HEK293 (cell line): ENCODE results near the gene WASHC3.

ENCODE experiments used
- CTCF ChIA-PET: fragments of 350-600 bp; formaldehyde crosslinking; extraction: SDS; loops from one replicate; lab custom pipeline; 2021; ENCODE audit warnings: antibody characterized with exemption; lab: Yijun Ruan, JAX
- POLR2A ChIA-PET: fragments of 300-600 bp; formaldehyde crosslinking; extraction: SDS; loops from one replicate; lab custom pipeline; 2020; ENCODE audit warnings: antibody characterized with exemption, inconsistent platforms; lab: Yijun Ruan, JAX
- H3K27ac ChIP-seq: fragments of 200-500 bp; sonication (Bioruptor generic); 2 replicates; pipeline ENCODE4 v1.5.1; 2014; ENCODE audit warnings: low read depth, low read length, control low read depth, inconsistent platforms; ENCODE audit errors: extremely low read depth
- H3K36me3 ChIP-seq, 2 experiments: fragments of 200-500 bp in 1 of 2; sonication (Bioruptor generic) in 1 of 2; 1 replicate in 1 of 2; 2 replicates in 1 of 2; pipeline ENCODE4 v1.5.1; 2014 to 2017; ENCODE audit warnings: inconsistent platforms in 2 of 2, low read length in 2 of 2; ENCODE audit not compliant: control insufficient read depth in 2 of 2, insufficient read depth in 1 of 2
- H3K4me1 ChIP-seq: fragments of 200-500 bp; sonication (Bioruptor generic); 2 replicates; pipeline ENCODE4 v1.5.1; 2014; ENCODE audit warnings: mild to moderate bottlenecking, low read length, inconsistent platforms; ENCODE audit not compliant: control insufficient read depth, insufficient read depth
- H3K4me3 ChIP-seq: 2 replicates; pipeline ENCODE4 v1.5.1; 2011; ENCODE audit warnings: low read depth, mild to moderate bottlenecking, control low read depth, low read length, moderate library complexity
- H3K9me3 ChIP-seq: fragments of 200-500 bp; sonication (Bioruptor generic); 2 replicates; pipeline ENCODE4 v1.5.1; 2014; ENCODE audit warnings: low read depth, low read length, inconsistent platforms; ENCODE audit not compliant: control insufficient read depth, insufficient read depth
- GLI2 ChIP-seq: fragments of 450-650 bp; formaldehyde crosslinking; IDR thresholded peaks from 2 replicates; pipeline ENCODE4; 2017; ENCODE audit warnings: missing biosample characterization, missing genetic modification characterization, low read depth, borderline replicate concordance
- KLF10 ChIP-seq: fragments of 450-650 bp; IDR thresholded peaks from 2 replicates; pipeline ENCODE4 v1.5.1; 2018; ENCODE audit warnings: missing biosample characterization, mild to moderate bottlenecking, missing genetic modification characterization
- SP2 ChIP-seq: fragments of 450-650 bp; formaldehyde crosslinking; IDR thresholded peaks from 2 replicates; pipeline ENCODE4 v1.5.1; 2016; ENCODE audit warnings: missing biosample characterization, missing genetic modification characterization
- ZFP69B ChIP-seq: fragments of 450-650 bp; formaldehyde crosslinking; IDR thresholded peaks from 2 replicates; pipeline ENCODE4 v1.5.1; 2016; ENCODE audit warnings: missing biosample characterization, missing genetic modification characterization
- ZNF121 ChIP-seq: fragments of 450-650 bp; formaldehyde crosslinking; IDR thresholded peaks from 2 replicates; pipeline ENCODE4 v1.5.1; 2016; ENCODE audit warnings: missing biosample characterization, missing genetic modification characterization
- ZNF138 ChIP-seq: fragments of 450-650 bp; formaldehyde crosslinking; IDR thresholded peaks from 2 replicates; pipeline ENCODE4 v1.5.1; 2016; ENCODE audit warnings: missing biosample characterization, missing genetic modification characterization, borderline replicate concordance
- ZNF433 ChIP-seq: fragments of 450-650 bp; formaldehyde crosslinking; IDR thresholded peaks from 2 replicates; pipeline ENCODE4 v1.5.1; 2016; ENCODE audit warnings: missing biosample characterization, missing genetic modification characterization, low read depth
- ZNF48 ChIP-seq: fragments of 450-650 bp; formaldehyde crosslinking; IDR thresholded peaks from 2 replicates; pipeline ENCODE4 v1.5.1; 2016; ENCODE audit warnings: missing biosample characterization, missing genetic modification characterization
- ZNF548 ChIP-seq: fragments of 450-650 bp; formaldehyde crosslinking; IDR thresholded peaks from 2 replicates; pipeline ENCODE4 v1.5.1; 2016; ENCODE audit warnings: missing biosample characterization, missing genetic modification characterization
- ZNF560 ChIP-seq: fragments of 450-650 bp; formaldehyde crosslinking; IDR thresholded peaks from 2 replicates; pipeline ENCODE4 v1.5.1; 2017; ENCODE audit warnings: missing biosample characterization, missing genetic modification characterization, borderline replicate concordance
- ZNF561 ChIP-seq: fragments of 450-650 bp; IDR thresholded peaks from 2 replicates; pipeline ENCODE4 v1.5.1; 2018; ENCODE audit warnings: missing biosample characterization, missing genetic modification characterization, borderline replicate concordance
- ZNF707 ChIP-seq: fragments of 450-650 bp; formaldehyde crosslinking; IDR thresholded peaks from 2 replicates; pipeline ENCODE4 v1.5.1; 2016; ENCODE audit warnings: missing biosample characterization, missing genetic modification characterization
- ZNF837 ChIP-seq: fragments of 450-650 bp; formaldehyde crosslinking; IDR thresholded peaks from 2 replicates; pipeline ENCODE4 v1.5.1; 2016; ENCODE audit warnings: missing biosample characterization, missing genetic modification characterization
- TF ChIP-seq, protein P1 (sequence below): fragments of 450-650 bp; formaldehyde crosslinking; IDR thresholded peaks from 2 replicates; pipeline ENCODE4 v1.5.1; 2016; ENCODE audit warnings: missing biosample characterization, missing genetic modification characterization
- TF ChIP-seq, protein P2 (sequence below): fragments of 450-650 bp; formaldehyde crosslinking; IDR thresholded peaks from 2 replicates; pipeline ENCODE4 v1.5.1; 2017; ENCODE audit warnings: missing biosample characterization, missing genetic modification characterization
- TF ChIP-seq, protein P3 (sequence below): fragments of 450-650 bp; formaldehyde crosslinking; IDR thresholded peaks from 2 replicates; pipeline ENCODE4 v1.5.1; 2016; ENCODE audit warnings: missing biosample characterization, missing genetic modification characterization
- TF ChIP-seq, protein P4 (sequence below): fragments of 450-650 bp; formaldehyde crosslinking; optimal IDR thresholded peaks from 2 replicates; pipeline ENCODE3; 2016; ENCODE audit warnings: missing biosample characterization, mild to moderate bottlenecking, missing genetic modification characterization
- TF ChIP-seq, protein P5 (sequence below): fragments of 450-650 bp; formaldehyde crosslinking; IDR thresholded peaks from 2 replicates; pipeline ENCODE4 v1.5.1; 2017; ENCODE audit warnings: missing biosample characterization, missing genetic modification characterization

Gene WASHC3

DNA sequence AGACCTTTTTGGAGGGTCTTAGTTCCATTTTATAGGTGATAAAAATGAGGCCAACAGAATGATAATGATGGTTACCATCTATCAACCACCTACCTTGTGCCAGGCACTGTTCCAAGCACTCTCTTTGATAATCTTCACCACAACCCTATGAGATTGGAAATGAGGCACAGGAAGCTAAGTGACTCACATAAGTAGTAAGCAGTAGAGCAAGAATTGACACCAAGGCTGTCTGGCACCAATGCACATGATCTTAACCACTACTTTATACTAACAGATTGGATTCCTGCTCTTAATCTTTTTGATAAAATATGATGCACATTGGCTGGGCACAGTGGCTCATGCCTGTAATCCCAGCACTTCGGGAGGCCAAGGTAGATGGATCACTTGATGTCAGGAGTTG, 93.0 kb downstream of the WASHC3 start (continued):
- TF ChIP-seq ZNF138 = no peak
- TF ChIP-seq, protein P1, sequence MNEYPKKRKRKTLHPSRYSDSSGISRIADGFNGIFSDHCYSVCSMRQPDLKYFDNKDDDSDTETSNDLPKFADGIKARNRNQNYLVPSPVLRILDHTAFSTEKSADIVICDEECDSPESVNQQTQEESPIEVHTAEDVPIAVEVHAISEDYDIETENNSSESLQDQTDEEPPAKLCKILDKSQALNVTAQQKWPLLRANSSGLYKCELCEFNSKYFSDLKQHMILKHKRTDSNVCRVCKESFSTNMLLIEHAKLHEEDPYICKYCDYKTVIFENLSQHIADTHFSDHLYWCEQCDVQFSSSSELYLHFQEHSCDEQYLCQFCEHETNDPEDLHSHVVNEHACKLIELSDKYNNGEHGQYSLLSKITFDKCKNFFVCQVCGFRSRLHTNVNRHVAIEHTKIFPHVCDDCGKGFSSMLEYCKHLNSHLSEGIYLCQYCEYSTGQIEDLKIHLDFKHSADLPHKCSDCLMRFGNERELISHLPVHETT = no peak
- TF ChIP-seq ZNF707 (tag by site-specific recombination) = no peak
- TF ChIP-seq ZNF837 = no peak
- TF ChIP-seq, protein P2, sequence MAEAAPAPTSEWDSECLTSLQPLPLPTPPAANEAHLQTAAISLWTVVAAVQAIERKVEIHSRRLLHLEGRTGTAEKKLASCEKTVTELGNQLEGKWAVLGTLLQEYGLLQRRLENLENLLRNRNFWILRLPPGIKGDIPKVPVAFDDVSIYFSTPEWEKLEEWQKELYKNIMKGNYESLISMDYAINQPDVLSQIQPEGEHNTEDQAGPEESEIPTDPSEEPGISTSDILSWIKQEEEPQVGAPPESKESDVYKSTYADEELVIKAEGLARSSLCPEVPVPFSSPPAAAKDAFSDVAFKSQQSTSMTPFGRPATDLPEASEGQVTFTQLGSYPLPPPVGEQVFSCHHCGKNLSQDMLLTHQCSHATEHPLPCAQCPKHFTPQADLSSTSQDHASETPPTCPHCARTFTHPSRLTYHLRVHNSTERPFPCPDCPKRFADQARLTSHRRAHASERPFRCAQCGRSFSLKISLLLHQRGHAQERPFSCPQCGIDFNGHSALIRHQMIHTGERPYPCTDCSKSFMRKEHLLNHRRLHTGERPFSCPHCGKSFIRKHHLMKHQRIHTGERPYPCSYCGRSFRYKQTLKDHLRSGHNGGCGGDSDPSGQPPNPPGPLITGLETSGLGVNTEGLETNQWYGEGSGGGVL = no peak
- no peak for TF ChIP-seq ZNF561 (tag by site-specific recombination)
- TF ChIP-seq ZNF433 (tag by site-specific recombination) = no peak
- TF ChIP-seq, protein P3, sequence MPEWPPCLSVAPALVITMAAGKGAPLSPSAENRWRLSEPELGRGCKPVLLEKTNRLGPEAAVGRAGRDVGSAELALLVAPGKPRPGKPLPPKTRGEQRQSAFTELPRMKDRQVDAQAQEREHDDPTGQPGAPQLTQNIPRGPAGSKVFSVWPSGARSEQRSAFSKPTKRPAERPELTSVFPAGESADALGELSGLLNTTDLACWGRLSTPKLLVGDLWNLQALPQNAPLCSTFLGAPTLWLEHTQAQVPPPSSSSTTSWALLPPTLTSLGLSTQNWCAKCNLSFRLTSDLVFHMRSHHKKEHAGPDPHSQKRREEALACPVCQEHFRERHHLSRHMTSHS = no peak
- TF ChIP-seq ZNF560 (tag by site-specific recombination) = no peak

DNA sequence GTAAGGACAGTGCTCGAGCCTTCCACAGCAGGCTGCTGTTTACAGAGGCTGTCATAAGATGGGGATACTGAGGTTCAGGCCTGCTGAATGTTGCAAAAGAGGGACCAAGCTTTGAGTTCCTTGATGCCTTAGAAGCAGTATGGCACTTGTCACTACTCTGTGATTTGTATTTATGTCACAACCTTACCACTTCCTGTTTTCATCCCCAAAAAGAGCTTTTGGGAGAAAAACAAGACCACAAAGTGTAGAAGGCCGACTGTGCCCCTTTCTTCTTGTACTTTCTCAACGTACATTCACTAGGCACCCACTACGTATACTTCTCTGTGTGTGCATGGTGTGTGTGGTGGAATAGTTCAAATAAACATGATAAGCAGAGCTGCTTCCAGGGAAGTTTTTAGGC, 94.3 kb downstream of the WASHC3 start:
- no peak for TF ChIP-seq GLI2 (tag by site-specific recombination)
- TF ChIP-seq, protein P4, sequence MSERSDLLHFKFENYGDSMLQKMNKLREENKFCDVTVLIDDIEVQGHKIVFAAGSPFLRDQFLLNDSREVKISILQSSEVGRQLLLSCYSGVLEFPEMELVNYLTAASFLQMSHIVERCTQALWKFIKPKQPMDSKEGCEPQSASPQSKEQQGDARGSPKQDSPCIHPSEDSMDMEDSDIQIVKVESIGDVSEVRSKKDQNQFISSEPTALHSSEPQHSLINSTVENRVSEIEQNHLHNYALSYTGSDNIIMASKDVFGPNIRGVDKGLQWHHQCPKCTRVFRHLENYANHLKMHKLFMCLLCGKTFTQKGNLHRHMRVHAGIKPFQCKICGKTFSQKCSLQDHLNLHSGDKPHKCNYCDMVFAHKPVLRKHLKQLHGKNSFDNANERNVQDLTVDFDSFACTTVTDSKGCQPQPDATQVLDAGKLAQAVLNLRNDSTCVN (tag by site-specific recombination) = no peak
- no peak for TF ChIP-seq ZNF121
- TF ChIP-seq ZFP69B (tag by site-specific recombination) = no peak
- TF ChIP-seq SP2 (tag by site-specific recombination) = no peak
- TF ChIP-seq, protein P5, sequence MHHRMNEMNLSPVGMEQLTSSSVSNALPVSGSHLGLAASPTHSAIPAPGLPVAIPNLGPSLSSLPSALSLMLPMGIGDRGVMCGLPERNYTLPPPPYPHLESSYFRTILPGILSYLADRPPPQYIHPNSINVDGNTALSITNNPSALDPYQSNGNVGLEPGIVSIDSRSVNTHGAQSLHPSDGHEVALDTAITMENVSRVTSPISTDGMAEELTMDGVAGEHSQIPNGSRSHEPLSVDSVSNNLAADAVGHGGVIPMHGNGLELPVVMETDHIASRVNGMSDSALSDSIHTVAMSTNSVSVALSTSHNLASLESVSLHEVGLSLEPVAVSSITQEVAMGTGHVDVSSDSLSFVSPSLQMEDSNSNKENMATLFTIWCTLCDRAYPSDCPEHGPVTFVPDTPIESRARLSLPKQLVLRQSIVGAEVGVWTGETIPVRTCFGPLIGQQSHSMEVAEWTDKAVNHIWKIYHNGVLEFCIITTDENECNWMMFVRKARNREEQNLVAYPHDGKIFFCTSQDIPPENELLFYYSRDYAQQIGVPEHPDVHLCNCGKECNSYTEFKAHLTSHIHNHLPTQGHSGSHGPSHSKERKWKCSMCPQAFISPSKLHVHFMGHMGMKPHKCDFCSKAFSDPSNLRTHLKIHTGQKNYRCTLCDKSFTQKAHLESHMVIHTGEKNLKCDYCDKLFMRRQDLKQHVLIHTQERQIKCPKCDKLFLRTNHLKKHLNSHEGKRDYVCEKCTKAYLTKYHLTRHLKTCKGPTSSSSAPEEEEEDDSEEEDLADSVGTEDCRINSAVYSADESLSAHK (tag by site-specific recombination) = no peak
- no peak for TF ChIP-seq ZNF48
- Histone ChIP-seq H3K36me3 (no peaks in the 10 kb centered on the region), H3K9me3 (no peaks in the 10 kb centered on the region), H3K4me1 (no peaks in the 10 kb centered on the region), H3K27ac (no peak overlapping the region), H3K4me3 (no peak overlapping the region)
- ChIA-PET CTCF (no interaction called here), POLR2A (interaction anchor here (0.5 kb wide), 1 partner anchor 32 kb away, joined by 5 read pairs; no protein-coding TSS in a partner anchor)

DNA sequence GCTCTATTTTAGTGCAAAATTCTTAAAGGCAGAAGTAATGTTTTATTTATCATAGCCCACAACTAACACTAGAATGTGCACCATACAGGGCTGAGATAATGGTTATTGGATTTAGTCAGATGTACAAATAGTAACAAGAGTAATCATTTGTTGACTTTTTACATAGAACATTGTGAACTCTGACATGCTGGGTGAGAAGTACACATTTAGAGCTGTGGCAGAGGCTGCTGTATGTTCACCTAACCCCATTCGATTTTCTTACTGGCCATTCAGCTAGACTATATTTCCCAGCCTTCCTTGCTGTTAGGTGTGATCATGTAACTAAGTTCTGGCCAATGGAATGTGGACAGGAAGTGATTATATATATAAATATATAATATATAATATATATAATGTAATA, 95.3 kb downstream of the WASHC3 start:
- Histone ChIP-seq H3K36me3 (no peaks in the 10 kb centered on the region), H3K4me3 (no peak overlapping the region), H3K9me3 (no peaks in the 10 kb centered on the region), H3K4me1 (no peaks in the 10 kb centered on the region), H3K27ac (no peak overlapping the region)
- ChIA-PET CTCF (interaction anchor here (0.7 to 1.1 kb wide), 2 partner anchors 9 to 48 kb away, joined by 3 read pairs; no protein-coding TSS in a partner anchor), POLR2A (no interaction called here)
- TF ChIP-seq ZNF548 = no peak
- no peak for TF ChIP-seq KLF10 (tag by site-specific recombination)
